GM19468 (cell line): ENCODE results near the gene MYH10.

Source experiments
- ATAC-seq: cut with Tn5 transposase; IDR thresholded peaks from one replicate; pipeline ENCODE4 v1.9.1; 2021; ENCODE audit warnings: mild to moderate bottlenecking, moderate library complexity, moderate number of reproducible peaks; ENCODE audit not compliant: unreplicated experiment; ENCODE audit errors: extremely low read depth

The MYH10 gene

GRCh38 chr17:8611137-8611536, 19.4 kb downstream of the MYH10 start:
- ATAC-seq: no peak

- no peak for ATAC-seq
Measured at GRCh38 chr17:8610558-8610957, 20.0 kb downstream of the MYH10 start.

GRCh38 chr17:8609910-8610309, 20.6 kb downstream of the MYH10 start:
- ATAC-seq: no peak

- ATAC-seq: no peak
Measured at GRCh38 chr17:8608001-8608400, 22.5 kb downstream of the MYH10 start.

DNA sequence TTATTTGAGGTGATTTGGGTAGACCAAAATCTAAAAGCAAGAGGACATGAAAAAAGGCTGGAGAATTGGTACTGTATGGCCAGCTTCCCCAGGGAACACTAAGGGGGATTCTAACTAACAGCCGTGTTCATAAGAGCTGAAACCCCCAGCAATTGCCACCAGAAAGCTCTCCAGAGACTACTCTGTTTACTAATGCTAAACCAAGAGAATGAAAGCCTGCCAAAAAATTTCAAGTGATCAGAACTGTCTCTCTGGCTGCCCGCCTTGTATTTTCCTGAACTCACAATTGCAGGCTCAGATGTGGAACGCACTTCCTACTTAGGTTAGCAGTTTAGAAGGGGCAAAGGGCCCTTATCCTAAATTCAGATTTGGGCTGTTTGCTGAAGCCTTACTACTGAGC, 24.1 kb downstream of the MYH10 start:
- ATAC-seq: no peak

- ATAC-seq: no peak
Measured at GRCh38 chr17:8602679-8603078, 27.8 kb downstream of the MYH10 start.

GRCh38 chr17:8599351-8600011, 31.0 kb downstream of the MYH10 start:
- no peak for ATAC-seq

DNA sequence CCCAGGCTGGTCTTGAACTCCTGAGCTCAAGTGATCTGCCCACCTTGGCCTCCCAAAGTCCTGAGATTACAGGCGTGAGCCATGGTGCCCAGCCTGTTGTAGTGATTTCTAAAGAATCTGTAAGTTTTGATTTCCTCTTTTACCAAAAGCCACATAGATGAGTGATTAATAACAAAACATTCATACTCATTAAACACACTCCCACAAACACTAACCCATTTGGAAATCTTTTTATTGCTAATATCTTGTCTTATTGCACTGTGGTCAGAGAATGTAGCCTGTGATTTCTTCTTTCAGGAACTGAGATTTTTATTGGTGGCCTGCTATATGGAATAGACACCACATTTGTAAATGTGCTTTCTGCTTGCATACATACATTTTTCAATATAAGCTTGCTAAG, 31.6 kb downstream of the MYH10 start:
- no peak for ATAC-seq

GRCh38 chr17:8593830-8594229, 36.7 kb downstream of the MYH10 start:
- no peak for ATAC-seq

DNA sequence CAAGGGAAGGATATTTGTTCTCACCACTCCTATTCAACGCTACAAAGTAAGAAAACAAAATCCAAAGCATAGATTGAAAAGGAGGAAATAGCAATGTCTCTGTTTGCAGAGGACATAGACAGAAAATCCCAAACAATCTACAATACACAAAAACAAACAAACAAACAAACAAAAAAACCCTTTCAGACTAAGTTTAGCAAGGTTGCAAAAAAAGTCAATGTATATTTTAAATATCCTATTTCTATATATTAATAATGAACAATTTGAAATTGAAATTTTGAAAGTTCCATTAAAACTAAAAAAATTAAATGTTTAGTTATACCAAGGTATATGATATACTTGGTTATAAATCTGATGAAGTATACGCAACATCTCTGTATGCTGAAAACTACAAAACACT, 37.2 kb downstream of the MYH10 start:
- no peak for ATAC-seq

- ATAC-seq: no peak
Measured at GRCh38 chr17:8588877-8589554, 41.5 kb downstream of the MYH10 start.

GRCh38 chr17:8586766-8587165, 43.8 kb downstream of the MYH10 start:
- ATAC-seq: no peak

GRCh38 chr17:8585911-8586310, 44.6 kb downstream of the MYH10 start:
- no peak for ATAC-seq

GRCh38 chr17:8583954-8584353, 46.6 kb downstream of the MYH10 start:
- ATAC-seq: no peak

- ATAC-seq: no peak
Measured at GRCh38 chr17:8580952-8581658, 49.4 kb downstream of the MYH10 start.

DNA sequence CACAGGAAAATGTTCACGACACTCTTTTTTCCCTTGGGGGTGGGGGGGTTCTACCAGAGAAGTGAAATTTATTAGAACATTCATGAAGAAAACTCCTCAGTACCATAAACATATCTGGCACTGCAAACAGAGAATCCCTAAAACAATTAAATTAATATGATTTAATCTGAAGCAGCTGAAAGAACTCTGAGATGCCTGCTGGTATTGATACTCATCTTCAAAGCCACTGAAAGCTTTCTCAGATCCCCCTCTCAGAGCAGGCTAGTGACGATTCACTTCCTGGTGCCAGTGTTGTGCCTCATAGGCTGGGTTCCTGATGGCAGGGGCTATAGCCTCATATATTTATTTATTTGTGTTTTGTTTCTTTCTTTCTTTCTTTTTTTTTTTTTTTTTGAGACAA, 52.7 kb downstream of the MYH10 start:
- no peak for ATAC-seq

GRCh38 chr17:8576559-8577294, 53.8 kb downstream of the MYH10 start:
- ATAC-seq: no peak

GRCh38 chr17:8574687-8575086, 55.8 kb downstream of the MYH10 start:
- ATAC-seq: no peak

DNA sequence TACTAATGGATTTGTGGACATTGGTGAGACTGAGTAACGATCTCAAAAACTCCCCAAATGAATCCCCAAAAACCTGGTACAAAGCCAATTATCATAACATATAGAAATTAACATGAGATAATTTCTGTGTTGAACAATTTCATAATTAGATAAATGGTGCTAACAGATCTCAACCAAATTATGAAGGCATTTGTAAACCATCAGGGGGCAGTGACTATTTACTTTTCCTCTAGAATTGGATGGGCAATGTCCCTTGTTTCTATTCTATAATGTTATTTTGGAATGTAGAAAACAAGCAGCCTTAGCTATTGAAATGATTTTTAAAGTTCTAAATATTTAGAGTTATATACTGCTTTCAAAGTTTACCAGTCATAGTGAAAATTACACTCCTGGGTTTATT, 57.8 kb downstream of the MYH10 start:
- ATAC-seq: no peak

GRCh38 chr17:8563981-8564602, 66.4 kb downstream of the MYH10 start:
- ATAC-seq: no peak
